Heart left ventricle (tissue), 13 donors: ENCODE measurements around the gene ZNF280B.

Experiments used
- POLR2A ChIP-seq, 2 donors: fragments of 450-650 bp; IDR thresholded peaks; one replicate each; pipeline ENCODE4 v1.6.1; 2017; ENCODE audit warnings: antibody characterized with exemption in 2 of 2, mild to moderate bottlenecking in 2 of 2, moderate library complexity in 2 of 2
- TF ChIP-seq, protein P1 (sequence below), 12 donors: fragments of 200-600 bp; sonication (generic) in 4 of 12; IDR thresholded peaks; one replicate each; pipeline versions ENCODE4 v1.5.0 to v1.8.0; 2018 to 2022; ENCODE audit warnings: antibody characterized with exemption in 12 of 12, mild to moderate bottlenecking in 5 of 12
- donor health status: ischemic (EF 13 %, LVEDD 7.1; RV severe dilation, severe dysfunction).
- donor health status: DM: no; HTN: yes; CAD: no.
- donor health status: DM: no; HTN: no; CAD: no.
- donor health status: ischemic (EF 25% LVEDD 6.9; RV normal size, moderate dysfunction).
- donor health status: ischemic (EF 25% LVEDD 5.7; RV mildly dilated, moderate dysfunction).
- donor health status: ischemic (EF 35%, LVEDD 5.7; RV mildly dilated, moderate dysfunction).
- donor health status: nonischemic (EF 11% LVEDD 7.7; RV severe dilation, severe dysfunction).
- donor health status: DM: yes; HTN: yes; CAD: no.
- donor health status: PGD.
- donor health status: ischemic (EF 29% LVEDD 5.4; RV normal size, mild dysfunction).
- donor health status: nonischemic (EF 23%, LVEDD 6.1; RV moderate dilation, normal function).

- TF ChIP-seq, protein P1, sequence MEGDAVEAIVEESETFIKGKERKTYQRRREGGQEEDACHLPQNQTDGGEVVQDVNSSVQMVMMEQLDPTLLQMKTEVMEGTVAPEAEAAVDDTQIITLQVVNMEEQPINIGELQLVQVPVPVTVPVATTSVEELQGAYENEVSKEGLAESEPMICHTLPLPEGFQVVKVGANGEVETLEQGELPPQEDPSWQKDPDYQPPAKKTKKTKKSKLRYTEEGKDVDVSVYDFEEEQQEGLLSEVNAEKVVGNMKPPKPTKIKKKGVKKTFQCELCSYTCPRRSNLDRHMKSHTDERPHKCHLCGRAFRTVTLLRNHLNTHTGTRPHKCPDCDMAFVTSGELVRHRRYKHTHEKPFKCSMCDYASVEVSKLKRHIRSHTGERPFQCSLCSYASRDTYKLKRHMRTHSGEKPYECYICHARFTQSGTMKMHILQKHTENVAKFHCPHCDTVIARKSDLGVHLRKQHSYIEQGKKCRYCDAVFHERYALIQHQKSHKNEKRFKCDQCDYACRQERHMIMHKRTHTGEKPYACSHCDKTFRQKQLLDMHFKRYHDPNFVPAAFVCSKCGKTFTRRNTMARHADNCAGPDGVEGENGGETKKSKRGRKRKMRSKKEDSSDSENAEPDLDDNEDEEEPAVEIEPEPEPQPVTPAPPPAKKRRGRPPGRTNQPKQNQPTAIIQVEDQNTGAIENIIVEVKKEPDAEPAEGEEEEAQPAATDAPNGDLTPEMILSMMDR (IDR thresholded peaks at IDR 0.05), result no peak
- TF ChIP-seq POLR2A (IDR thresholded peaks at IDR 0.05), result no peak
These were observed 58.7 kb downstream of the ZNF280B start for GRCh38 chr22:22449819-22450218.
